HCT116 (cell line): ENCODE measurements around the gene LAMA1.

Source experiments
- CEBPB ChIP-seq: IDR thresholded peaks from 2 replicates; pipeline ENCODE4 v1.6.1; 2012; ENCODE audit warnings: low read depth
- ELF1 ChIP-seq: IDR thresholded peaks from 2 replicates; pipeline ENCODE4 v1.6.1; 2012; ENCODE audit warnings: low read depth, borderline replicate concordance
- EZH2 ChIP-seq: fragments of 200-600 bp; sonication (generic); IDR thresholded peaks from 2 replicates; pipeline ENCODE4 v1.6.1; 2017; ENCODE audit warnings: antibody characterized with exemption, mixed run types
- POLR2A ChIP-seq: IDR thresholded peaks from 2 replicates; pipeline ENCODE4 v1.7.0; 2011; ENCODE audit warnings: borderline replicate concordance; ENCODE audit not compliant: insufficient read depth, insufficient read length; ENCODE audit errors: extremely low read depth
- POLR2AphosphoS5 ChIP-seq: IDR thresholded peaks from 2 replicates; pipeline ENCODE4 v1.6.1; 2011; ENCODE audit warnings: mild to moderate bottlenecking, low read depth, low read length, moderate library complexity
- SRF ChIP-seq: IDR thresholded peaks from 2 replicates; pipeline ENCODE4 v1.6.1; 2012; ENCODE audit warnings: low read depth
- YY1 ChIP-seq: IDR thresholded peaks from 2 replicates; pipeline ENCODE4 v1.6.1; 2011; ENCODE audit warnings: low read length, low read depth, moderate library complexity, mild to moderate bottlenecking; ENCODE audit not compliant: insufficient replicate concordance; ENCODE audit errors: extremely low read depth
- TF ChIP-seq, protein P1 (sequence below), 3 experiments: fragments of 200-600 bp in 1 of 3; sonication (generic) in 1 of 3; IDR thresholded peaks in 2 of 3; conservative IDR thresholded peaks in 1 of 3; 2 replicates each; pipeline ENCODE4 v1.5.1; 2012 to 2017; ENCODE audit warnings: low read depth in 2 of 3, low read length in 2 of 3, antibody characterized with exemption in 1 of 3, borderline replicate concordance in 1 of 3, control low read depth in 1 of 3, mild to moderate bottlenecking in 1 of 3, mixed read lengths in 1 of 3, mixed run types in 1 of 3, moderate library complexity in 1 of 3; ENCODE audit not compliant: insufficient read depth in 1 of 3

DNA sequence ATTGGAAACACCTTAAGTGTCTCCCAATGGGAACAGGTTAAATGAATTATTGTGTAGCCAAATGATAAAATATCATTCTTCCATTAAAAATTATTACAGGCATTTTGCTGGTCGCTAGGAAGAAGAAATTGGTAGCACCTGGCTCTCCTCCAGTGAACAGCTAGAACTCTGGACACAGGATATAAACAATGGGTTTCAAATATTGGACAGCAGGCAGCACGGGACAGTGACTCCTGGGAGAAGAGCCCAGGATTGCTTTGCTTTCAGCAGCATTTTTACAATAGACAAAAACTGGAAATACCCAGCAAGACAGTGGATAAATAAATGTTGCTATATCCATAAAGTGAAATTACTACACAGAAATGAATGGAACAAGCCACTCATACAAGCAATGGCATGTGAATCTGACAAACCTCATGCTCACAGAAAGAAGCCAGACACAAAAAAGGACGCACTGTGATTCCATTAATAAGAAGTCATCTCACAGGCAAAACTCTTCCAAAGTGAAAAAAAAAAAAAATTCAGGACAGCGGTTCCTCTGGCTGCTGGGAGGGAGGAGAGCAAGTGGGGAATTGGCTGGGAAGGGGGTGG, 50.5 kb downstream of the LAMA1 start:
- TF ChIP-seq, protein P1, sequence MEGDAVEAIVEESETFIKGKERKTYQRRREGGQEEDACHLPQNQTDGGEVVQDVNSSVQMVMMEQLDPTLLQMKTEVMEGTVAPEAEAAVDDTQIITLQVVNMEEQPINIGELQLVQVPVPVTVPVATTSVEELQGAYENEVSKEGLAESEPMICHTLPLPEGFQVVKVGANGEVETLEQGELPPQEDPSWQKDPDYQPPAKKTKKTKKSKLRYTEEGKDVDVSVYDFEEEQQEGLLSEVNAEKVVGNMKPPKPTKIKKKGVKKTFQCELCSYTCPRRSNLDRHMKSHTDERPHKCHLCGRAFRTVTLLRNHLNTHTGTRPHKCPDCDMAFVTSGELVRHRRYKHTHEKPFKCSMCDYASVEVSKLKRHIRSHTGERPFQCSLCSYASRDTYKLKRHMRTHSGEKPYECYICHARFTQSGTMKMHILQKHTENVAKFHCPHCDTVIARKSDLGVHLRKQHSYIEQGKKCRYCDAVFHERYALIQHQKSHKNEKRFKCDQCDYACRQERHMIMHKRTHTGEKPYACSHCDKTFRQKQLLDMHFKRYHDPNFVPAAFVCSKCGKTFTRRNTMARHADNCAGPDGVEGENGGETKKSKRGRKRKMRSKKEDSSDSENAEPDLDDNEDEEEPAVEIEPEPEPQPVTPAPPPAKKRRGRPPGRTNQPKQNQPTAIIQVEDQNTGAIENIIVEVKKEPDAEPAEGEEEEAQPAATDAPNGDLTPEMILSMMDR (IDR thresholded peaks at IDR 0.05 in 2 of 3, conservative IDR thresholded peaks at IDR 0.05 in 1 of 3; ENCODE audit: borderline replicate concordance in 1 of 3, insufficient read depth in 1 of 3, low read depth in 2 of 3, low read length in 2 of 3) = no peak
- no peak for TF ChIP-seq POLR2A
- TF ChIP-seq CEBPB = no peak
- no peak for TF ChIP-seq POLR2AphosphoS5
- TF ChIP-seq ELF1 = no peak
- TF ChIP-seq EZH2 = no peak
- TF ChIP-seq YY1 = no peak
- no peak for TF ChIP-seq SRF
